Panc1 (cell line): ENCODE results near the gene ELMO1.

Experiments used
- CTCF ChIP-seq: fragments of 450-650 bp; IDR thresholded peaks from 2 replicates; pipeline ENCODE4 v1.5.1; 2017; ENCODE audit warnings: mild to moderate bottlenecking
- SIN3A ChIP-seq: IDR thresholded peaks from 2 replicates; pipeline ENCODE4 v1.6.1; 2012; ENCODE audit warnings: low read depth, mild to moderate bottlenecking, low read length, moderate library complexity, borderline replicate concordance; ENCODE audit not compliant: insufficient read depth

- no peak for TF ChIP-seq CTCF
- TF ChIP-seq SIN3A: no peak
Observed at GRCh38 chr7:37031571-37032257, 416.9 kb downstream of the ELMO1 start.
